ENCODE data around the gene DHRS13. TPM values are rescaled to one million over a fixed set of nuclear protein-coding genes. Genes with fewer than 3 reads are reported as not detected.
"Not testable (repeated sequence)": the region's sequence is repeated elsewhere in the genome, so short reads cannot be mapped to it uniquely, and the experiment has no call there.

The DHRS13 gene
- polyA plus RNA-seq, 1 donor (not counting 4 experiments of a cell fraction or from before 2014, with no cell fraction given) = 3.4 TPM

GRCh38 chr17:28849281-28849680 lies 53.6 kb downstream of the DHRS13 start:
- Histone ChIP-seq H3K9me1 (ENCODE audit: control insufficient read depth, extremely low read depth, insufficient read depth, low read length) (no peaks in the 10 kb centered on the region), H4K20me1 (ENCODE audit: control insufficient read depth, extremely low read depth, insufficient read depth, low read length) (no peaks in the 10 kb centered on the region), H3K79me2 (ENCODE audit: control insufficient read depth, insufficient read depth, low read length) (no peaks in the 10 kb centered on the region), H3K27ac (ENCODE audit: control insufficient read depth, insufficient read depth, low read length) (no peak overlapping the region), H3K27me3 (ENCODE audit: control insufficient read depth, extremely low read depth, insufficient read depth, low read length) (no peaks in the 10 kb centered on the region), H3K4me3 (ENCODE audit: control insufficient read depth in 2 of 3, extremely low read depth in 1 of 3, insufficient read depth in 2 of 3, low read depth in 1 of 3, low read length in 3 of 3) (no peak overlapping the region), H2AFZ (ENCODE audit: control insufficient read depth, low read length) (no peak overlapping the region), H3K4me1 (ENCODE audit: control insufficient read depth, extremely low read depth, insufficient read depth, low read length) (peaks cover 2% of the 10 kb centered on the region), H3K4me2 (ENCODE audit: control insufficient read depth, extremely low read depth, insufficient read depth, low read depth, low read length) (no peak overlapping the region), H3K9ac (ENCODE audit: control insufficient read depth, extremely low read depth, insufficient read depth, low read length) (no peak overlapping the region), H3K9me3 (ENCODE audit: control insufficient read depth, low read depth, low read length) (no peaks in the 10 kb centered on the region), H3K36me3 (ENCODE audit: control insufficient read depth in 2 of 2, extremely low read depth in 1 of 2, insufficient read depth in 2 of 2, low read length in 2 of 2) (no peaks in the 10 kb centered on the region)
- dilution Hi-C loops (cut with MboI; ENCODE audit: extremely low pct_ligation_motif_present, low sequenced_read_pairs) = no loop called here
- no peak for FAIRE-seq
- TF ChIP-seq EZH2 (IDR thresholded peaks at IDR 0.05; ENCODE audit: low read length) (no peak), CTCF (optimal IDR thresholded peaks at IDR 0.05 in 1 of 3, IDR thresholded peaks at IDR 0.05 in 1 of 3, conservative IDR thresholded peaks at IDR 0.05 in 1 of 3; ENCODE audit: extremely low read depth in 1 of 3, insufficient read depth in 2 of 3, low read length in 3 of 3) (peak in 2 of 3 experiments; percentile 2 to 30)
- no peak for DNase-seq (ENCODE audit: low read depth, low spot score)

DNA sequence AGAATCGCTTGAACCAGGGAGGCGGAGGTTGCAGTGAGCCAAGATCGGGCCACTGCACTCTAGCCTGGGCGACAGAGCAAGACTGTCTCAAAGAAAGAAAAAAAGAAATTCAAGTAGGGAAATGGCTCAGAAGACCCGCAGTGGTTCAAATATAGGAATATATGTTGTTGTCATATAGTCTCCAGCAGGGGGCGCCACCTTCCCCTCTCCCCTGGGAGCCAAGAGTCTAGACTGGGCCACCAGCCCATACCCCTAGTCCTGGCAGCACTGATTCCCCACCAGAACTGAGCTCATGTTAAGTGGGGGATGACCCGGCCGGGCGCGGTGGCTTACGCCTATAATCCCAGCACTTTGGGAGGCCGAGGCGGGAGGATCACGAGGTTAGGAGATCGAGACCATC lies 54.2 kb downstream of the DHRS13 start:
- H3K4me2 ChIP-seq (ENCODE audit: control insufficient read depth, extremely low read depth, insufficient read depth, low read depth, low read length); H3K9ac ChIP-seq (ENCODE audit: control insufficient read depth, extremely low read depth, insufficient read depth, low read length); H3K27ac ChIP-seq (ENCODE audit: control insufficient read depth, insufficient read depth, low read length); H4K20me1 ChIP-seq (ENCODE audit: control insufficient read depth, extremely low read depth, insufficient read depth, low read length); H3K36me3 ChIP-seq (ENCODE audit: control insufficient read depth in 2 of 2, extremely low read depth in 1 of 2, insufficient read depth in 2 of 2, low read length in 2 of 2); H3K9me3 ChIP-seq (ENCODE audit: control insufficient read depth, low read depth, low read length); H3K9me1 ChIP-seq (ENCODE audit: control insufficient read depth, extremely low read depth, insufficient read depth, low read length); H3K79me2 ChIP-seq (ENCODE audit: control insufficient read depth, insufficient read depth, low read length); FAIRE-seq; H2AFZ ChIP-seq (ENCODE audit: control insufficient read depth, low read length); dilution Hi-C loops (cut with MboI; ENCODE audit: extremely low pct_ligation_motif_present, low sequenced_read_pairs); H3K4me1 ChIP-seq (ENCODE audit: control insufficient read depth, extremely low read depth, insufficient read depth, low read length); H3K27me3 ChIP-seq (ENCODE audit: control insufficient read depth, extremely low read depth, insufficient read depth, low read length); H3K4me3 ChIP-seq (ENCODE audit: control insufficient read depth in 2 of 3, extremely low read depth in 1 of 3, insufficient read depth in 2 of 3, low read depth in 1 of 3, low read length in 3 of 3); DNase-seq (ENCODE audit: low read depth, low spot score): not testable (repeated sequence)
- peak; percentile 37 to 52 (median 37) for TF ChIP-seq CTCF (optimal IDR thresholded peaks at IDR 0.05 in 1 of 3, IDR thresholded peaks at IDR 0.05 in 1 of 3, conservative IDR thresholded peaks at IDR 0.05 in 1 of 3; ENCODE audit: extremely low read depth in 1 of 3, insufficient read depth in 2 of 3, low read length in 3 of 3)

Other genes with a start within 250 kb of the DHRS13 start
- 61.5 to 86.8 TPM (median 68.0 TPM) in 3 replicates for gene SDF2, start 241.2 kb downstream of the DHRS13 start, polyA plus RNA-seq
- 27.3 to 33.1 TPM (median 32.1 TPM) in 3 replicates for gene SUPT6H, start 240.9 kb downstream of the DHRS13 start, polyA plus RNA-seq
- 0.33 to 0.62 TPM (median 0.39 TPM) in 3 replicates for gene PROCA1, start 191.2 kb downstream of the DHRS13 start, polyA plus RNA-seq
- gene RAB34, start 185.2 kb downstream of the DHRS13 start, polyA plus RNA-seq = 115 to 180 TPM (median 134 TPM) in 3 replicates
- gene RPL23A, start 183.1 kb downstream of the DHRS13 start, polyA plus RNA-seq = 976 to 1,971 TPM (median 1,096 TPM) in 3 replicates
- gene TLCD1, start 176.8 kb downstream of the DHRS13 start, polyA plus RNA-seq = 12.0 to 14.7 TPM (median 14.0 TPM) in 3 replicates
- gene NEK8, start 174.3 kb downstream of the DHRS13 start, polyA plus RNA-seq = 4.1 to 6.2 TPM (median 4.3 TPM) in 3 replicates
- 57.3 to 69.4 TPM (median 60.5 TPM) in 3 replicates for gene TRAF4, start 159.1 kb downstream of the DHRS13 start, polyA plus RNA-seq
- gene FAM222B, start 60.3 kb downstream of the DHRS13 start, polyA plus RNA-seq = 5.1 to 25.3 TPM (median 6.5 TPM) in 3 replicates
- 46.5 to 63.3 TPM (median 60.6 TPM) in 3 replicates for gene ERAL1, start 48.1 kb downstream of the DHRS13 start, polyA plus RNA-seq
- gene FLOT2, start 5.3 kb downstream of the DHRS13 start, polyA plus RNA-seq = 50.7 to 79.4 TPM (median 67.2 TPM) in 3 replicates
- gene PHF12, start 48.4 kb upstream of the DHRS13 start, polyA plus RNA-seq = 7.1 to 16.1 TPM (median 9.6 TPM) in 3 replicates
- gene SEZ6, start 103.0 kb upstream of the DHRS13 start, polyA plus RNA-seq = not detected in 3 replicates
- 0.03 to 0.15 TPM in 2 of 3 replicates, not detected in the other for gene PIPOX, start 140.1 kb upstream of the DHRS13 start, polyA plus RNA-seq

All from keratinocyte (primary cell).